Neural crest cell (in vitro differentiated cells): ENCODE results near the gene RXRA. TPM values are rescaled to one million over a fixed set of nuclear protein-coding genes. Genes with fewer than 3 reads are reported as not detected.
"Not testable (repeated sequence)": the region's sequence is repeated elsewhere in the genome, so short reads cannot be mapped to it uniquely, and the experiment has no call there.

Source experiments
- DNase-seq: peaks from one replicate; pipeline ENCODE4 v3.0.0; 2021; ENCODE audit warnings: low read depth, mixed read lengths, low spot score
- H3K27ac Mint-ChIP-seq: one replicate; pipeline ENCODE4 v1.8.0; 2021; ENCODE audit warnings: mild to moderate bottlenecking, mixed read lengths; ENCODE audit not compliant: unreplicated experiment
- H3K27me3 Mint-ChIP-seq: 2 replicates; pipeline ENCODE4 v1.8.0; 2021; ENCODE audit warnings: low read depth, mild to moderate bottlenecking, mixed read lengths
- H3K36me3 Mint-ChIP-seq: 2 replicates; pipeline ENCODE4 v1.8.0; 2021; ENCODE audit warnings: low read depth, mild to moderate bottlenecking, mixed read lengths
- H3K4me1 Mint-ChIP-seq: 2 replicates; pipeline ENCODE4 v1.8.0; 2021; ENCODE audit warnings: mixed read lengths
- H3K4me3 Mint-ChIP-seq: one replicate; pipeline ENCODE4 v1.8.0; 2021; ENCODE audit warnings: mild to moderate bottlenecking, mixed read lengths
- H3K9me3 Mint-ChIP-seq: 2 replicates; pipeline ENCODE4 v1.8.0; 2021; ENCODE audit warnings: mixed read lengths
- CTCF ChIP-seq: fragments of 200-600 bp; sonication (generic); conservative IDR thresholded peaks from 2 replicates; pipeline ENCODE4 v1.5.0; 2021; ENCODE audit warnings: antibody characterized with exemption, mild to moderate bottlenecking
- total RNA-seq: library from RNA; stranded (reverse); gene quantifications from 2 replicates; pipeline ENCODE4 v1.2.1, GENCODE V29; 2021

RXRA gene
- total RNA-seq, 1 donor from 2014 or later = 41.2 TPM

- no peak overlapping the region for H3K4me3 Mint-ChIP-seq
- no peak overlapping the region for H3K27ac Mint-ChIP-seq
- DNase-seq = no peak
- H3K36me3 Mint-ChIP-seq = no peaks in the 10 kb centered on the region
- no peak for TF ChIP-seq CTCF
- H3K9me3 Mint-ChIP-seq = peaks cover 3% of the 10 kb centered on the region
- no peaks in the 10 kb centered on the region for H3K27me3 Mint-ChIP-seq
- H3K4me1 Mint-ChIP-seq = peaks cover 4% of the 10 kb centered on the region
Observed at GRCh38 chr9:134307674-134308638, 18.3 kb upstream of the RXRA start.

GRCh38 chr9:134308639-134309220, 17.5 kb upstream of the RXRA start:
- not testable (repeated sequence) for H3K9me3 Mint-ChIP-seq, H3K27ac Mint-ChIP-seq, DNase-seq, H3K36me3 Mint-ChIP-seq, H3K27me3 Mint-ChIP-seq, H3K4me3 Mint-ChIP-seq, H3K4me1 Mint-ChIP-seq

GRCh38 chr9:134313470-134313869, 12.8 kb upstream of the RXRA start:
- peaks cover 3% of the 10 kb centered on the region for H3K9me3 Mint-ChIP-seq
- TF ChIP-seq CTCF = no peak
- H3K36me3 Mint-ChIP-seq = no peaks in the 10 kb centered on the region
- no peak overlapping the region for H3K27ac Mint-ChIP-seq
- no peaks in the 10 kb centered on the region for H3K27me3 Mint-ChIP-seq
- peaks cover 22% of the 10 kb centered on the region for H3K4me1 Mint-ChIP-seq
- no peak overlapping the region for H3K4me3 Mint-ChIP-seq
- DNase-seq = no peak

- H3K36me3 Mint-ChIP-seq = no peaks in the 10 kb centered on the region
- no peak overlapping the region for H3K27ac Mint-ChIP-seq
- no peak for TF ChIP-seq CTCF
- H3K4me3 Mint-ChIP-seq = no peak overlapping the region
- peaks cover 3% of the 10 kb centered on the region for H3K9me3 Mint-ChIP-seq
- H3K27me3 Mint-ChIP-seq = no peaks in the 10 kb centered on the region
- H3K4me1 Mint-ChIP-seq = peaks cover 29% of the 10 kb centered on the region
- no peak for DNase-seq
Observed at GRCh38 chr9:134314039-134314949, 12.0 kb upstream of the RXRA start.

GRCh38 chr9:134314950-134315715, 11.1 kb upstream of the RXRA start:
- H3K27me3 Mint-ChIP-seq = no peaks in the 10 kb centered on the region

More at GRCh38 chr9:134314950-134315715, 11.1 kb upstream of the RXRA start:
- no peak overlapping the region for H3K27ac Mint-ChIP-seq
- no peak for TF ChIP-seq CTCF
- H3K9me3 Mint-ChIP-seq = peaks cover 3% of the 10 kb centered on the region
- no peak for DNase-seq
- no peaks in the 10 kb centered on the region for H3K36me3 Mint-ChIP-seq
- peaks cover 36% of the 10 kb centered on the region for H3K4me1 Mint-ChIP-seq
- no peak overlapping the region for H3K4me3 Mint-ChIP-seq
